Fibroblast of skin of right biceps (primary cell): ENCODE results near the gene PLEKHG7.
"Not testable (repeated sequence)": the region's sequence is repeated elsewhere in the genome, so short reads cannot be mapped to it uniquely, and the experiment has no call there.

ENCODE experiments used
- DNase-seq: peaks from one replicate; pipeline ENCODE4 v3.0.0-alpha.2; 2013

Gene PLEKHG7, protein sequence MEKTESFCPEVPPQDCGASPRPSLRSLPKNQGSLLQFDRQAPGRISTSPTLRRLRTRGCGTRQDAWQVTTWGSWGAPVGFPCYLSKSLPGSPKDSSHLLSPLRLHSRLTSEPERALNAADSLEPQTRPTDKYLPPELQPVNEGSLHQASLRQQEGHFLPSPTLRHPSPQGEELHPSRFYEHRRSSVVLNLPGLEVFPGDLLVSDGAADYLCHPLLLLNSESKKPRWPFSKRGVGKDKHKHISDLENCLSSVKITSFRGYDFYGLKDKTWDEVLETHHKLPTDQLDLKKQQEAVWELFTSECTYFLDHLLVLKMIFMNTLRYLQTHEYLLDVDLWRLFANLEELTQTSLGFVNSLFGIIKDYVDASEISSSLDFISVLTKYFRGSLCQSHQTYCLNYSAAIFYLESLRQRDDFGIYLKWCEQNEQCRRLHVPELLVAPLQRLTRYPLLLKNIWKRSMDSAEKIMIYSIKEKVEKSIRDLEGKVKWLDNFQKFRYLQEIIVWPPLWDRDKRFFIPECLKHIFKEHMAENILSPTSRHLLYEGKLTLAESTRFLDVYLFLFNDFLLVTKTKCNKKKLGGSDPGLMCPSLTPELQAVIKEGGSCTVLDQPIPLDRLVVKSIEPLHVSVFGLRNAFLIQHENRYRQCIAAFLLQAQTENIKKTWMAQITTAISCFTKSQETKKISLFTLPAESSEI

DNA sequence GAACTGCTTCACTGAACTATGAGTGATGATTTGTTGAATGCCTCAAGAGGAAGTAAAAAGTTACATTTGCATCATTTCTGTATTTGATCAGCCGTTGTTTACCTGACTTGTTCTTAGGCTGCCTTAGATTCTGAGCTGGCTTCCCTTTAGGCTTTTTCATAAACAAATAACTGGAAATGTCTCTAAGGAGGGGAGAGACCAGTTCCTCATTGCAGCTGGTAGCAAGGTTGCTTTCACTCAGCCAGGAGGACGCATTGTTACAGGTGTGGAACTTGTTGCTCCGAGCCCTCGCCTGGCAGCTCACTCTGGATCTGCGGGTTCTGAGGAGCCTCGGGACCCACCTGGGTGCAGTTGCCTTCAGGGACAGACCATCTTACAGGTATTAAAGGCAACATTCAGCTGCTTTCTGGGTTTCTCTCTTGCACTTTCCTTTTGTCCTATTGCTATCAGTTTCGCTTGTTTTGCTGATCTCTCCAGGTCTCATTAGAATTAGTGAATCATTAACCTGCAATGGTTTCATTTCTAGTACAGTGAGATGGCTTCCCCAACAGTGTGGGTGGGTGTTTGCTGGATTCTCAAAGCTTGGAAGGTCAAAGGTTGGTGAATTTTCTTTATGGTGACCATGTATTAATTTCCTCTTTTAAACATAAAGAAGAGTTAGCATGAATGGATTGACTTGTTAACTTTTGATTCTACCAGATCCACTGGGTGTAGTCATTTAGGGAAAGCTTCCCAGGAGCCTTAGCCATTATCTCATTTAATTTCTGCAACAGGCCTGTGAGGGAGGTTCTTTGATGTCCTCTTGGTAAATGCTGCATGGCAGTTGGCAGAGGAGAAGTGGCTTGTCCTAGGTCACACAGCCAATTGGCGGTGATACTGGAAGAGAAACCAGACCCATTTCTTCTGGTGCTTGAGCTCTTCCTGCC, at the start of gene PLEKHG7:
Gene PLEKHG7, plus strand, starts transcription at position 236 of the 926 bp plus-strand sequence. CDS start 3,643 bp downstream, outside the sequence.
- DNase-seq = no peak

DNA sequence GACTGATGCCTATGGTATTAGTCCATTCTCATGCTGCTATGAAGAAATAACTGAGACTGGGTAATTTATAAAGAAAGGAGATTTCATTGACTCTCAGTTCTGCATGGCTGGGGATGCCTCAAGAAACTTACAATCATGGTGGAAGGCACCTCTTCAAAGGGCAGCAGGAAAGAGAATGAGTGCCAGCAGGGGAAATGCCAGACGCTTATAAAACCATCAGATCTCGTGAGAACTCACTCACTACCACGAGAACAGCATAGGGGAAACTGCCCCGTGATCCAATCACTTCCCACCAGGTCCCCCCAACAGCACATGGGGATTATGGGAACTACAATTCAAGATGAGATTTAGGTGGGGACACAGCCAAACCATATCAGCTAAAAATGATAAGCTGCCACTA, 48.5 kb upstream of the PLEKHG7 start:
- not testable (repeated sequence) for DNase-seq

DNA sequence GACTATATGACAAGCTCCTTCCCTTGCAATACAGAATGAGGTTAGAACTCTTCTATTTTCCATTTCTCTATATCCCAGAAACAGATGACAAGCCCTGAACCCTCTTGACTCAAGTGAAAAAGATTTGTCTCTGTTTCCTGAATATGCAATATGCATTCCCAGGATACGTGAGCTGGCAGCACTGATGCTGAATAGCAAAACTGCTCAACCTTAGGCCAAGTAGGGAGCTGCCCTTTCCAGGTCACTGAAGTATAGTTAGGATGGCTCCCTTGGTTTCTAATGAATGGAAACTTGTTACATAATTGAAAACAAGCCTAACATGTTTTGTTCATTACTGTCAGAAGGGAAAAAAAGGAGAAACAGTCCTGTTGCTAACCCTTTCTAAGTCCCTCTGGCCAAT, 47.9 kb upstream of the PLEKHG7 start:
- DNase-seq = peak; percentile 48

DNA sequence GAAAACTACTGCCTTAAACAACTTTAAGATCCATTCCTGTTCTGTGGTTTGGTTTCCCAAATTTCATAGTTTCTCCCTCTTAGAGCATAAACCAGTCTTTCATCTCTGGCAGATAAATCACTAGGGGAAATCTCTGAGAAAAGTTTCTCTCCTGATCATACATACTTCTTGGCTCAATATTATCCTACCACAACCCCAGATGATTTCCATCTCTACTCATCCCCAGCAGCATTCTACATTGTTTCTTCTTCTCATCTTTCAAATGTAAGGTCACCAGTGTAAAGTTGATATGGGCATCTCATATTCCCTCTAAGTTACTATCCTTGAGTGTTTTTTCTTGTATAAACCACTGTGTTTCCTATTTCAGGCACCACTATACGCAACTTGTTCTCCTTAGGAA, 45.9 kb upstream of the PLEKHG7 start:
- peak; percentile 3 for DNase-seq

DNA sequence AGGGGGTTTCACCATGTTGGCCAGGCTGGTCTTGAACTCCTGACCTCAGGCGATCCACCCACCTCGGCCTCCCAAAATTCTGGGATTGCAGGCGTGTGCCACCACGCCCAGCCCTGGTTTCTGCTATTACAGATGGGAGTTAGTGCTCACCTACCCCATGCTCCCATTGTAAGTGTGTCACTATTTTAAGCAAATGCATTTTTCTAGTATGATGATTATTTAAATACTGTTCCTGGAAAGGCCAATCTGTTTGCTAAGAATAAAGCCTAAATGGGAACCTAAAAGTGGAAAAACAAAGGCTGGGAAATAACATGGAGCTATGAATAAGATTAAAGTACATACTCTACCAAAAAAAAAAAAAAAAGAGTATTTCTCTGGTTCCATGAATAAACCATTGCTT, 45.0 kb upstream of the PLEKHG7 start:
- no peak for DNase-seq

DNA sequence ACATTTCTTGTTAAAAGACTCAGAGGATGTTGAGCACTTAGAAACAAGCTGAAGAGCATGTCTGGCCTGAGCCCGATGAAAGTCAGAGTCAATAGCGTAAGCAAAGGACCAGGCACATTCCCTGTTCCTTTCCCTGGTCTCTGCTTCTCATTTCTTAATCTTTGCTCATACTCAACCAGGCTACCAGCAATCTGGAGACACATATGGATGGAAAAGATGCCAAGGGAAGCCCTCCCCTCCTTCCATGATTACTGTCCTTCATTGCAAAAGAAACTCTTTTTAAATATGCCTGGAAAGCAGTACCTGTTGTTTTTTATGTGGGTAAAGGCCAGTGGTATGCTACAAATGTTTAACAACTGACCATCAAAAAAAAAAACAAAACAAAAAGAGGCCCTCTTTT, 44.2 kb upstream of the PLEKHG7 start:
- no peak for DNase-seq

DNA sequence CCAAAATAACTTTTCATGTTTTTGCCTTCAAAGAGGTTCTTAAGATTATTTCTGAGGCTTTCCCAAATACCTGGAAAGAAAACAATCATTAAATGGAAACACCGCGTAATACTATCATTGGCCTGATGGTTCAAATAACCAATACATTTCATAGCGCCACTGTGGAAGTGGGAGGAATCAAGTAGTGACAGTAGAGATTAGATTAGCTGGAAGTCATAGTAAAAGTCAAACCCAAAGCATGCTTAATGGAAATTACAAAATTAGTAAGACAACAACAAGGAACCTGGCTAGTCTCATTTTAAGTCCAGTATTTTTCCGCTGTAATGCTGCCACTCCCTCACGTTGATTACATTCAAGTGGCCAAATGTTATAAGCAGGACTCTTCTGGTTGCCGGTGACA, 41.5 kb upstream of the PLEKHG7 start:
- DNase-seq = no peak

DNA sequence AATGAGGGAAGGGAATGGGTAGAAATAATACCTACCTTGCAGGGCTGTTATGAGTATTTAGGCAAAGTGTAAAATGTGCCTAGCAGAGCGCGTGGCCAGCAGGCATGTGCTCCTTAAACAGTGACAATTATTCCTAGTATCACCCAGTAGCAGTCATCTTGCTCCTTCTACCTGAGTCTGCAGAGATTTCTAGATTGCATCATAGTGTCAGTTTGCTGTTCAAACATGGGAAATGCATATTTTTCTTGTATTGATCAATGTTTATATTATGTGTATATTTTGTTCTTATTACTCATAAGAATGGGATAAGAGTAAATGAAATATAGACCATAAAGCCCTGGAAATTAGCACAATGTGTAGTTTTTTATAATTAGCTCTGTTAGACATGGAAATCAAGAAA, 37.3 kb upstream of the PLEKHG7 start:
- no peak for DNase-seq

DNA sequence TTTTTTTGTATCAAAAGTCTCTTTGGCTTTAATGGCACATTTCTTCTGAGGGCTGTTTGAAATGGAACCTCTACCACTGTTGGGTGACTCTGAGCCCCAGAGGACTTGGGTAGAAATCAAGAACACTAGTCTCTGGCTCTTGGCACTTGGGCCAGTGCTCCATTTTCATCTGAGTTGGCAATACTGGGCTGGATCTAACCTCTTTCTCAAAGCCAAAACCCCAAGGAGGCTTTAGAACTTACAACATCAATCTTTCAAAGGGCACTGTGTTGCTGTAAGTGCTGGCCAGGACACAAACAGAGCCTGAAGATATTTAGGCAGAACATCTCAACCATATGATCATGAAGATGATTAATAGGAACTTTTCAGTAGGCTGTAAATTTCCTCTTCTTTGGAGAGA, 34.0 kb upstream of the PLEKHG7 start:
- DNase-seq = no peak

DNA sequence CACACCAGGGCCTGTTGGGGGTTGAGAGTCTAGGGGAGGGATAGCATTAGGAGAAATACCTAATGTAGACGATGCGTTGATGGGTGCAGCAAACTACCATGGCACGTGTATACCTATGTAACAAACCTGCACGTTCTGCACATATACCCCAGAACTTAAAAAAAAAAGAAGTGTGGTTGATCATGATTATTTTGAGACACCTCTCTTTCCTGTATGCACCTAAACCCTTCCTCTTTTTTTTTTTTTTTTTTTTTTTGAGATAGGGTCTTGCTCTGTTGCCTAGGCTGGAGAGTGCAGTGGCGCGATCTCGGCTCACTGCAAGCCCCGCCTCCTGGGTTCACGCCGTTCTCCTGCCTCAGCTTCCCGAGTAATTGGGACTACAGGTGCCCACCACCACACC, 31.3 kb upstream of the PLEKHG7 start:
- DNase-seq = not testable (repeated sequence)

DNA sequence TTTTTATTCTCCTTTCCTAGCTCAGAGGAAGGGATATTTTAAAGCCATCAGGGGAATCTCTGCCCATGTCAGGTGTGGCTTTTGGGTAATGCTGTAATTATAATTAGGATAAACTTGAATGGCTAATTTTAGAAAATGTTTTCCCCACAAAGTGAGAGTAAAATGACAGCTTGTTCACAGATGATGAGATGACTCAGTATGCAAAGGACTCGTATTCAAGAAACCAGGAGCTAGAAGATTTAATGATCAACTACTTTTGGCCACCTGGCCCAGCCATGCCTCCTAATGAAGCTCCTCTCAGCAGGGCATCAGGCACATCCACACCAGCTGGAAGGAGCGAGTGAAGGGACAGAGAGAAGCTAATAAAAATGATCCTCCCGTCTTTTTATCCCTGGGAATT, 29.0 kb upstream of the PLEKHG7 start:
- DNase-seq = no peak

DNA sequence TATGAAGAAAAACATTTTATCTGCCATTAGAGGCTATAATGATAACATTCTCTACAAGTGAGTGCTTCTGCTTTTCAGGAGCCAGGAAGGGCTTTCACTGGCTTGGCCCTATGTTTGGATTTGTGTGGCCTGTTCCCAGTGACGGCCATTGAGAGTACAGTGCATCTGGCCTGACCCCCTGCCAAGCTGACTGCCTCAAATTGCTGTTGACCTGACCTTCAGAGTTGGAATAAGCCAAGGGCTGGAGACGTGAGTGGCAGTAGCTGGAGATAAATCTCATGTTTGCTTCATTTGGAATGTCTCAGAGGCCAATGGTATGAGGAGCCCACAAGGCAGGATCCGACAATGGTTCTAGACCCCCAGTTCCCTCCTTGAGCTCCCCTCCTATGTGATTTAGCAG, 28.3 kb upstream of the PLEKHG7 start:
- DNase-seq = no peak

DNA sequence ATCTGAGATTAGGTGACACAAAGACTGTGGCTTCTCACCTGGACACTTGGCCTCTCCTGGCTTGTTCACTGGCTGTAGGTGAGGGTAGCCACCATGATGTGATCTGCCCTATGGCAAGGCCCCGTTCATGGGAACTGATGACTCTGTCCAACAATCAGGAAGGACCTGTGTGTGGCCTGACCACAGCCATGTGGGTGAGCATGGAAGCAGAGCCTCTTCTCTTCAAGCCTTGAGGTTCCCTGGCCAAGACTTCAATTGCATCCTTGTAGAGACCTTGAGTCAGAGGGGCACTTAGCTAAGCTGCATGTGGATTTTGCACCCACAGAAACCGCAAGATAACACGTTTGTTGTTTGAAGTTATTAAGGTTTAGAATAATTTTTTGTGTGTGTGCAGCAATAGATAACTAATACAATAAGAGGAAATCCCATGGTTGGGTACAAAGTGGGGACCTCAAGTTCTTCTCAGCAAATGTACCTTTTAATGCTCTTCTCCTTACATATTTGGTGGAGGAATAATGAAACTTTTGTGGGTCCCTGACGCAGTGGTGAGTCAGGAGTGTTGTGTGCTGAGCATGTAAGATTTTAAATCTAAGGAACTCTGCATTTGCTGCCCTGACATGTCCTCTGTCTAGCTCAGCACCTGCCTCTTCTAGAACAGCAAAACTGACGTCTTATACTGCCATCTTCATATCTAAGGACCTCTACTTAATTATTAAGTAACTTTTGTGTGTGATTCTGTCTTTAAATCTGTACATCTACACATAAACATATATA, 27.5 kb upstream of the PLEKHG7 start:
- DNase-seq = no peak

DNA sequence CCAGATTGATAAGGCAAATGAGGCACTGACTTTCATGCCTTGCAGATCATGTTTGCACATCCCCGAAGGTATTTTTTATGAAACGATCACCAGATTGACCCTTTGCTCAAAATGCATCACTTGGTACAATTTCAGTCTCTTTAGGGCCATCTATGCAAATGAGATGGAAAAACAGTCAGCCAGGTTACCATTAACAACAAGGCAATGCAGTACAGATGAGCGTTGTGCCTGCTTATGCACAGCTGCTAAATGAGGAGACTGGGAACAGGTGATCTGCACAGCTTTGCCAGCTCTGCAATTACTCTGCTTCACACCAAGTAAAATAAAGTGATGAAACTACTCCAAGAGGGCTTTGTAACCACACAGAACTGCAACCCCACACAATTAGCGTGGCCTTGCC, 26.1 kb upstream of the PLEKHG7 start:
- DNase-seq = no peak

DNA sequence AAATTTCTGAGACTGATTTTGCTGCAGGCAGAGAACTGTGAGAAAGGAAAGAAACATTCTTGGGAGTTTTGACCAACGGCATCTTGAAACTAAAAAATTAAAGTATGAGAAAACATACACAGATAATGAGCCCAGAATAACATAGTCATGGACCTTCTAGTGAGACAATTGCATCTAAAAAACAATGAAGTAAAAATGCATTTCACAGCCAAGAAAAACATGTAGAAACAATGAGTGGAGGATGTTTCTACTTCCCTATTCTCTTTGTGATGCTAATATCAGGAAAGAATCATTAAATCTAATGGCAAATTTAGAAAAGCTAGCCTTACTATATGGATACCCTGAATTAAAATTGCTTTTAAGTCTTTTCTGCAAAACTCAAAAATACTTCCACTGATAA, 12.2 kb upstream of the PLEKHG7 start:
- no peak for DNase-seq

DNA sequence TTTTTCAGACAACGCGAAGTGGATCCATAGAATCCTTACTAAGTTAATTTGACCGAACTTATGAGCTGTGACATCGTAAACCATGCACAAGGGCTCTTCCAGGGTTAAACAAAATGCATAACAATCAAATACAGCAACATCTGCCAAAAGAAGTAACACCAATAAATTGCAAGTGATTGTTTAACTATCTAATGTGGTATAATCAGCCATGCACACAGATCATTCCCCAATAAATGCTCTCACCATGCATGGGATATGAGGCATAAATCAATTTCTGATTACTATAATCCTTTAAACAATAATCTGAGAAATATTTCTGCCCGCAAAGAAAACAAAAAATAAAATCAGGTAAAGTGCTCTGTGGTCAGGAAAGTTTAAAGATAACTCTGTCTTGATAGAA, 7.7 kb upstream of the PLEKHG7 start:
- no peak for DNase-seq

DNA sequence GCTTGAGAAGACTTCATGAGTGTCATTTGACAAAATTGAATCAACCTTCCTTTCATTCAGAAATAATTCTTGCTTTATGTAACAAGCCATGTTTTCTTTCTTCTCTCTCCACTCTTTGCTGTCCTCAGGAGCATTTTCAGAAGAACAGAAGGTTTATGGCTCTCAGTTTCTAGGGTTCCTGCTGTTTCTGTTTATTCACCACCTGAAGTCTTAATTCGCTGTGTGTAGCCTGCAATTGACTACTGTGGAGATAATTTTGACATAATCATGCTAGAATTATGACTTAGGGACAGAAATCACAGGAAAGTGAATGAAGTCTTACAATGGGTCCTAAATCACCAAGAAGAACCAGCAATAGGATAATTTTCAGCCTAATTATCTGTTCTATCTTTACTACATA, 7.2 kb upstream of the PLEKHG7 start:
- no peak for DNase-seq

DNA sequence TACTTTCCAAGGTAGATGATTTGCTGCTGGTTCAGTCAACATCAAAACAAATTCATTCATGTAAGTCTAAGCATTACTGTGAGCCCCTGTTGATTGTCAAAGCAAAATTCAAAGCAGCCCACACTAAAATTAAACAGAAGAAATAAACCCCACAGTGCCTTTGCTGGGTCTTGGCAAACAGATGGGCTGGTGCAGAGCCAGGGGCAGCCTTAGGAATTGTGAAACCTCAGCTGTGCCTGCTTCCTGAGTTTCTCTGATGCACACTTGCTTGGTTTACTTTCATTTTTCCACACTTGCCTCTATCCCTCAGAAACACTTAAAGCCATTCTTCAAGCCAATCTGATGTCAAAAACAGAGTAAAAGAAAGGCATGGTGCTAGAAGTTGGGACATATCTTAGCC, 6.6 kb upstream of the PLEKHG7 start:
- no peak for DNase-seq

DNA sequence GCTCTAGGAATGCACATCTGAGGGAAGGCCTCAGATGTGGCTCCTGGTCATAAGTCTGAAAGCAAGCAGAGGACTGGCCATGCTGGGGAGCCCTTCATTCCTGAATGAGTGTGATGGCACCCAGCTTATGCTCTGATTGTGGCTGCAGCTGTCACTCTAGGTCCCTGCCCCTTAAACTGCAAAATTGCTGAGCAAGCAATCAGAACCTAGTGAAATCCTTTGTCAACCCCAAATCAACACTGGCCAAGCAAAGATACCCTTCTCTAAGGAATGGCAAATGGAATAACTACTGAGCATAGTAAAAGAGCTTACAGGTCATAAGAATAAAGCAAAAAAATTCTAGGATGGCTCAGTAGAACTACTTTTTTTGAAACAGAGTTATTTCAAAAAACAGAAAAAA, 4.3 kb upstream of the PLEKHG7 start:
- no peak for DNase-seq

DNA sequence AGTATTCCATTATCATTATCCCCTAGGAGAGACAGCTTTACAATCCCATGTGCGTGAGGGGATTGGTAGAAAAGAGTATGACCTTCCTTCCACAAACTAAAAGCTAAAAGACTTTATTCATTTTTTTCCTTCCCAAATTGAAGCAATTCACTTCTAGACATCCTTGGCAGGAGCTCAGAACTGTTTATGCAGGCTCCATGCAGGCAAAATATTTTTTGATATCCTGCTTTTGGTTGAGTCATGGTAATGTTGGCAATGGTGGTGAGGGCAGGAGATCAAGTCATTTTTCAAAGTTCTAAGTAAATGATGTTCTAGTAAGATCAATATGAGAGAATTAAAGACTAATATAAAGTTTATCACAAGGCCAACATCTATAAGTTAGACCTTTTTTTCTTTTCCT, 1.3 kb upstream of the PLEKHG7 start:
- DNase-seq = no peak

DNA sequence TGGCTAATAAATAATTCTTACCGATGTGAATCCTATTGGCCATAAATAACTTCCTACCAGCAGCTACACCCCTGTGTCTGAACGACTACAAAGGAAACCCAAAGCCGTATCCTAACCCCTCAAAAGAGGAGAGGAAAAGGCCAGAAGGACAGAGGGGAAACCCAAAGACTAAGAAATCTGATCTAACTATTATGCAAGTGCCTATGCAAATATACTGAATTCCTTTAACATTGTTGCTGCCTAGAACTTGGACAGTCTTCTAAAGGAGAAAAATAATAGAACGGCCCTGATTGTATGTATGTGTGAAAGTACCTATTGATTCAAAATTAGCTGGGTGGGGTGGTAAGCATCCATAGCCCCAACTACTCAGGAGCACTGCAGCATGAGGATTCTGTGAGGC, 997 bp downstream of the PLEKHG7 start:
- DNase-seq = no peak

DNA sequence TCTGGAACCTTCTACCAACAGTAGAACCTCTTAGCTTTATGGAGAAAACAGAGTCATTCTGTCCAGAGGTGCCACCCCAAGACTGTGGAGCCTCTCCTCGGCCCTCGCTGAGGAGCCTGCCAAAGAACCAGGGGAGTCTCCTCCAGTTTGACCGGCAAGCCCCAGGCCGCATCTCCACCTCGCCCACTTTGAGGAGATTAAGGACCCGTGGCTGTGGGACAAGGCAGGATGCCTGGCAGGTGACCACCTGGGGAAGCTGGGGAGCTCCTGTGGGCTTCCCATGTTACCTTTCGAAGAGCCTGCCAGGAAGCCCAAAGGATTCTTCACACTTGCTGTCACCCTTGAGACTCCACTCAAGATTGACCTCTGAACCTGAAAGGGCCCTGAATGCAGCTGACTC, 3.8 kb downstream of the PLEKHG7 start:
- DNase-seq = no peak

DNA sequence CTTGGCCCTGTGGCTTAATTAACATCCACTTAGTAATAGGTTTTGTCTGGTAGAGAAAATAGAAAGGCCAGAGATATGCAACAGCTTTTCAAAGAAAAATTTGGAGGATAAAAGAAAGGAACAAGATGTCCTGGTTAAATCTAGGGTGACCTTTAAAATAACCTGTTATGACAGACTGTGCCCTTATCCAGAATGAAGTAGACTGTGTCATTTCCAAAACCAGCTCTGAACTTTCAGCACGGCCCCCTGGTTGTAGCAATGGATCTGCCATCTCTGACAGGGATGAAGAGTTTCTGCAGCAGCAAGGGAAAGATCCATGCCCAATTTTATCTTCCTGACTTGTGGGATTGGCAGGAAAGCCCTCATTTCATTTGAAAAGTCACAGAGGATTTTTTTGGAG, 5.1 kb downstream of the PLEKHG7 start:
- DNase-seq = no peak
